22Rv1 (cell line): ENCODE results near the gene FAS.

Source experiments
- ZFX ChIP-seq: fragments of 450-650 bp; IDR thresholded peaks from 2 replicates; pipeline ENCODE4 v1.6.1; 2017; ENCODE audit warnings: antibody characterized with exemption, borderline replicate concordance
- TF ChIP-seq, protein P1 (sequence below): fragments of 450-650 bp; IDR thresholded peaks from 2 replicates; pipeline ENCODE4 v1.5.1; 2017; ENCODE audit warnings: mild to moderate bottlenecking

DNA sequence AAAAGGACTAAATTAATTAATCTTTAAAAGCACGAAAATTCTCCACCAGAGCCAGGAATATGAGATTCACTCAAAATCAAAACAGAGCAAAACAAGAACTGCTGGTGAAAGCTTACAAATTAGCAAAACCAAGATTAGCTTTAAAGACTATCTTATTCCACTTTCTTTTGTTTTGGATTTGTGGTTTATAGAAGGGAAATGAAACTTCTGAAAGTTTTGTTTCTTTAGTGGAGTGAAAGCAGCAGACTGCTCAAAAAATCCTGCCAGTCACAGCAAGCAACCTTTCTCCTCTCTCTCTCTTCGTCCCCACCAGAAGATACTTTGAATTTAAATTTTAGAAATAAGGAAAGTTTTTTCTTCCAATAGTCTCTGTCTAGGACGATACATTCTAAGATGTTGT, 45.8 kb upstream of the FAS start:
- TF ChIP-seq, protein P1, sequence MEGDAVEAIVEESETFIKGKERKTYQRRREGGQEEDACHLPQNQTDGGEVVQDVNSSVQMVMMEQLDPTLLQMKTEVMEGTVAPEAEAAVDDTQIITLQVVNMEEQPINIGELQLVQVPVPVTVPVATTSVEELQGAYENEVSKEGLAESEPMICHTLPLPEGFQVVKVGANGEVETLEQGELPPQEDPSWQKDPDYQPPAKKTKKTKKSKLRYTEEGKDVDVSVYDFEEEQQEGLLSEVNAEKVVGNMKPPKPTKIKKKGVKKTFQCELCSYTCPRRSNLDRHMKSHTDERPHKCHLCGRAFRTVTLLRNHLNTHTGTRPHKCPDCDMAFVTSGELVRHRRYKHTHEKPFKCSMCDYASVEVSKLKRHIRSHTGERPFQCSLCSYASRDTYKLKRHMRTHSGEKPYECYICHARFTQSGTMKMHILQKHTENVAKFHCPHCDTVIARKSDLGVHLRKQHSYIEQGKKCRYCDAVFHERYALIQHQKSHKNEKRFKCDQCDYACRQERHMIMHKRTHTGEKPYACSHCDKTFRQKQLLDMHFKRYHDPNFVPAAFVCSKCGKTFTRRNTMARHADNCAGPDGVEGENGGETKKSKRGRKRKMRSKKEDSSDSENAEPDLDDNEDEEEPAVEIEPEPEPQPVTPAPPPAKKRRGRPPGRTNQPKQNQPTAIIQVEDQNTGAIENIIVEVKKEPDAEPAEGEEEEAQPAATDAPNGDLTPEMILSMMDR: no peak
- TF ChIP-seq ZFX: no peak
